WTC11 (cell line): ENCODE measurements around the gene IL6R. TPM values are rescaled to one million over a fixed set of nuclear protein-coding genes. Genes with fewer than 3 reads are reported as not detected.

Experiments
- AFF4 ChIP-seq: sonication (generic); formaldehyde crosslinking; IDR thresholded peaks from 2 replicates; pipeline ENCODE4 v1.8.1; 2023; ENCODE audit warnings: mild to moderate bottlenecking, missing genetic modification reagents, borderline replicate concordance
- AR ChIP-seq: fragments of 250-450 bp; sonication (Bioruptor Pico); IDR thresholded peaks from 2 replicates; pipeline ENCODE4 v1.9.0; 2021; ENCODE audit warnings: mild to moderate bottlenecking
- CBFB ChIP-seq: sonication (generic); formaldehyde crosslinking; IDR thresholded peaks from 2 replicates; pipeline ENCODE4 v1.8.1; 2022; ENCODE audit warnings: mild to moderate bottlenecking, low read depth, missing genetic modification reagents
- E2F5 ChIP-seq: sonication (generic); formaldehyde crosslinking; IDR thresholded peaks from 2 replicates; pipeline ENCODE4 v1.8.1; 2022; ENCODE audit warnings: mild to moderate bottlenecking, moderate library complexity, missing genetic modification reagents
- FOXJ3 ChIP-seq: sonication (generic); formaldehyde crosslinking; IDR thresholded peaks from 2 replicates; pipeline ENCODE4 v1.9.0; 2021; ENCODE audit warnings: missing genetic modification reagents, mild to moderate bottlenecking, borderline replicate concordance
- FOXK1 ChIP-seq: sonication (generic); formaldehyde crosslinking; IDR thresholded peaks from 2 replicates; pipeline ENCODE4 v1.8.0; 2022; ENCODE audit warnings: mild to moderate bottlenecking, moderate library complexity, missing genetic modification reagents
- GRHL2 ChIP-seq: fragments of 250-450 bp; sonication (Bioruptor Pico); IDR thresholded peaks from 2 replicates; pipeline ENCODE4 v1.8.0; 2022; ENCODE audit warnings: mild to moderate bottlenecking, moderate library complexity; ENCODE audit not compliant: insufficient replicate concordance, severe bottlenecking
- GTF2I ChIP-seq: fragments of 250-450 bp; sonication (Bioruptor Pico); conservative IDR thresholded peaks from 2 replicates; pipeline ENCODE4 v1.4.0; 2021; ENCODE audit warnings: mild to moderate bottlenecking
- IRF2 ChIP-seq: sonication (generic); formaldehyde crosslinking; IDR thresholded peaks from 2 replicates; pipeline ENCODE4 v1.8.0; 2022; ENCODE audit warnings: low read depth, missing genetic modification reagents, borderline replicate concordance
- JUN ChIP-seq: sonication (generic); formaldehyde crosslinking; IDR thresholded peaks from 2 replicates; pipeline ENCODE4 v1.8.0; 2023; ENCODE audit warnings: mild to moderate bottlenecking, missing genetic modification reagents
- NFYB ChIP-seq: sonication (generic); formaldehyde crosslinking; conservative IDR thresholded peaks from 2 replicates; pipeline ENCODE4 v1.8.0; 2022; ENCODE audit warnings: low read depth, missing genetic modification reagents
- NR1H2 ChIP-seq: sonication (generic); formaldehyde crosslinking; IDR thresholded peaks from 2 replicates; pipeline ENCODE4 v1.9.0; 2021; ENCODE audit warnings: mild to moderate bottlenecking, moderate library complexity, missing genetic modification reagents
- OVOL2 ChIP-seq: fragments of 250-450 bp; sonication (Bioruptor Pico); IDR thresholded peaks from 2 replicates; pipeline ENCODE4 v1.9.0; 2021; ENCODE audit warnings: mild to moderate bottlenecking, borderline replicate concordance
- PRRX2 ChIP-seq: fragments of 250-450 bp; sonication (Bioruptor Pico); IDR thresholded peaks from 2 replicates; pipeline ENCODE4 v1.8.0; 2021; ENCODE audit warnings: mild to moderate bottlenecking
- RELA ChIP-seq: sonication (generic); formaldehyde crosslinking; IDR thresholded peaks from 2 replicates; pipeline ENCODE4 v1.8.1; 2022; ENCODE audit warnings: missing genetic modification reagents, mild to moderate bottlenecking, borderline replicate concordance
- SMAD3 ChIP-seq: sonication (generic); formaldehyde crosslinking; IDR thresholded peaks from 2 replicates; pipeline ENCODE4 v1.8.0; 2022; ENCODE audit warnings: missing genetic modification reagents, mild to moderate bottlenecking, borderline replicate concordance
- TEAD4 ChIP-seq: sonication (generic); formaldehyde crosslinking; IDR thresholded peaks from 2 replicates; pipeline ENCODE4 v1.8.0; 2022; ENCODE audit warnings: mild to moderate bottlenecking, missing genetic modification reagents
- USF2 ChIP-seq: sonication (generic); formaldehyde crosslinking; IDR thresholded peaks from 2 replicates; pipeline ENCODE4 v1.8.1; 2023; ENCODE audit warnings: mild to moderate bottlenecking, missing genetic modification reagents, moderate library complexity
- ZNF263 ChIP-seq: sonication (generic); formaldehyde crosslinking; IDR thresholded peaks from 2 replicates; pipeline ENCODE4 v1.8.1; 2022; ENCODE audit warnings: low read depth, mild to moderate bottlenecking, moderate library complexity, missing genetic modification reagents
- ZNF512 ChIP-seq: sonication (generic); formaldehyde crosslinking; IDR thresholded peaks from 2 replicates; pipeline ENCODE4 v1.8.1; 2022; ENCODE audit warnings: missing genetic modification reagents, borderline replicate concordance
- total RNA-seq: library from RNA; stranded (reverse); gene quantifications from 3 replicates; pipeline ENCODE4 v1.2.3, GENCODE V29; 2021
- TF ChIP-seq, protein P1 (sequence below): sonication (generic); formaldehyde crosslinking; IDR thresholded peaks from 2 replicates; pipeline ENCODE4 v1.8.0; 2022; ENCODE audit warnings: mild to moderate bottlenecking, missing genetic modification reagents
- TF ChIP-seq, protein P2 (sequence below): sonication (generic); formaldehyde crosslinking; IDR thresholded peaks from 2 replicates; pipeline ENCODE4 v1.8.0; 2022; ENCODE audit warnings: mild to moderate bottlenecking, missing genetic modification reagents
- TF ChIP-seq, protein P3 (sequence below): fragments of 250-450 bp; sonication (Bioruptor Pico); IDR thresholded peaks from 2 replicates; pipeline ENCODE4 v1.9.0; 2021; ENCODE audit warnings: moderate library complexity, mild to moderate bottlenecking, inconsistent platforms, borderline replicate concordance

The IL6R gene
- total RNA-seq, 1 experiment from 2014 or later: 7.0 TPM

GRCh38 chr1:154502744-154503115, 97.6 kb downstream of the IL6R start (continued):
- TF ChIP-seq, protein P1, sequence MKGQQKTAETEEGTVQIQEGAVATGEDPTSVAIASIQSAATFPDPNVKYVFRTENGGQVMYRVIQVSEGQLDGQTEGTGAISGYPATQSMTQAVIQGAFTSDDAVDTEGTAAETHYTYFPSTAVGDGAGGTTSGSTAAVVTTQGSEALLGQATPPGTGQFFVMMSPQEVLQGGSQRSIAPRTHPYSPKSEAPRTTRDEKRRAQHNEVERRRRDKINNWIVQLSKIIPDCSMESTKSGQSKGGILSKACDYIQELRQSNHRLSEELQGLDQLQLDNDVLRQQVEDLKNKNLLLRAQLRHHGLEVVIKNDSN: peak; percentile 87
- TF ChIP-seq FOXK1 (peak; percentile 80), RELA (CRISPR knock-in tag) (peak; percentile 85; the same call in 1 of the 2 replicates), ZNF512 (CRISPR knock-in tag) (no peak), USF2 (CRISPR knock-in tag) (no peak), JUN (CRISPR knock-in tag) (no peak; the same call in none of the 2 replicates), FOXJ3 (CRISPR knock-in tag) (no peak), TEAD4 (peak; percentile 82), GTF2I (CRISPR knock-in tag) (no peak), ZNF263 (CRISPR knock-in tag) (peak; percentile 67; the same call in 1 of the 2 replicates), IRF2 (no peak), NFYB (CRISPR knock-in tag) (peak; percentile 69), AFF4 (CRISPR knock-in tag) (0 out of 2 replicates have a peak, but pooled peaks have one; percentile 58), E2F5 (CRISPR knock-in tag) (peak; percentile 95), OVOL2 (CRISPR knock-in tag) (no peak), AR (CRISPR knock-in tag) (no peak), SMAD3 (peak; percentile 96), PRRX2 (no peak), GRHL2 (no peak), NR1H2 (CRISPR knock-in tag) (peak; percentile 51; the same call in 1 of the 2 replicates), CBFB (CRISPR knock-in tag) (no peak)
- TF ChIP-seq, protein P2, sequence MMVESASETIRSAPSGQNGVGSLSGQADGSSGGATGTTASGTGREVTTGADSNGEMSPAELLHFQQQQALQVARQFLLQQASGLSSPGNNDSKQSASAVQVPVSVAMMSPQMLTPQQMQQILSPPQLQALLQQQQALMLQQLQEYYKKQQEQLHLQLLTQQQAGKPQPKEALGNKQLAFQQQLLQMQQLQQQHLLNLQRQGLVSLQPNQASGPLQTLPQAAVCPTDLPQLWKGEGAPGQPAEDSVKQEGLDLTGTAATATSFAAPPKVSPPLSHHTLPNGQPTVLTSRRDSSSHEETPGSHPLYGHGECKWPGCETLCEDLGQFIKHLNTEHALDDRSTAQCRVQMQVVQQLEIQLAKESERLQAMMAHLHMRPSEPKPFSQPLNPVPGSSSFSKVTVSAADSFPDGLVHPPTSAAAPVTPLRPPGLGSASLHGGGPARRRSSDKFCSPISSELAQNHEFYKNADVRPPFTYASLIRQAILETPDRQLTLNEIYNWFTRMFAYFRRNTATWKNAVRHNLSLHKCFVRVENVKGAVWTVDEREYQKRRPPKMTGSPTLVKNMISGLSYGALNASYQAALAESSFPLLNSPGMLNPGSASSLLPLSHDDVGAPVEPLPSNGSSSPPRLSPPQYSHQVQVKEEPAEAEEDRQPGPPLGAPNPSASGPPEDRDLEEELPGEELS (CRISPR knock-in tag): peak; percentile 94; the same call in 1 of the 2 replicates
- TF ChIP-seq, protein P3, sequence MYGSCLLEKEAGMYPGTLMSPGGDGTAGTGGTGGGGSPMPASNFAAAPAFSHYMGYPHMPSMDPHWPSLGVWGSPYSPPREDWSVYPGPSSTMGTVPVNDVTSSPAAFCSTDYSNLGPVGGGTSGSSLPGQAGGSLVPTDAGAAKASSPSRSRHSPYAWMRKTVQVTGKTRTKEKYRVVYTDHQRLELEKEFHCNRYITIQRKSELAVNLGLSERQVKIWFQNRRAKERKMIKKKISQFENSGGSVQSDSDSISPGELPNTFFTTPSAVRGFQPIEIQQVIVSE (CRISPR knock-in tag): no peak
